H1 (cell line): ENCODE data around the gene ASPRV1. TPM values are rescaled to one million over a fixed set of nuclear protein-coding genes. Genes with fewer than 3 reads are reported as not detected.

Experiments
- ASH2L ChIP-seq: fragments of 200-600, 300-600 bp; sonication (generic); IDR thresholded peaks from one replicate; pipeline ENCODE4 v1.7.1; 2017; ENCODE audit warnings: low read length
- KDM1A ChIP-seq: fragments of 200-600, 300-600 bp; sonication (generic); IDR thresholded peaks from 2 replicates; pipeline ENCODE4 v1.7.1; 2016; ENCODE audit warnings: mild to moderate bottlenecking, low read length, borderline replicate concordance
- RBBP5 ChIP-seq: IDR thresholded peaks from 2 replicates; pipeline ENCODE4 v1.7.1; 2012; ENCODE audit warnings: low read depth, mild to moderate bottlenecking, inconsistent platforms, low read length, moderate library complexity, borderline replicate concordance
- SIN3A ChIP-seq, 2 experiments: IDR thresholded peaks in 1 of 2; conservative IDR thresholded peaks in 1 of 2; 2 replicates each; pipeline ENCODE4 v1.6.1; 2011 to 2012; ENCODE audit warnings: low read length in 2 of 2, improper control_type of control experiment in 1 of 2, low read depth in 1 of 2, mild to moderate bottlenecking in 1 of 2
- TBP ChIP-seq: IDR thresholded peaks from 2 replicates; pipeline ENCODE4 v1.6.1; 2011; ENCODE audit warnings: low read depth, low read length, improper control_type of control experiment
- polyA plus RNA-seq, 7 experiments: library from polyadenylated mRNA; depleted of rRNA in 3 of 7; stranded (reverse) in 5 of 7; unstranded in 2 of 7; fragments of >200 nt in 5 of 7; fragments of 200-250 nt in 2 of 7; gene quantifications; 1 replicate in 5 of 7; 2 replicates in 1 of 7; 4 replicates in 1 of 7; pipeline versions ENCODE4 v1.2.1 to v1.2.3, GENCODE V29; 2011 to 2013; ENCODE audit warnings: missing spikeins in 2 of 7, mixed read lengths in 2 of 7
- total RNA-seq: library from RNA; stranded (reverse); fragmentation: NEBNext Ultra II Directional; extraction: Animal tissue kit (Norgen Biotek cat#: 25700); gene quantifications from 2 replicates; pipeline ENCODE4 v1.2.1, GENCODE V29; 2021
- TF ChIP-seq, protein P1 (sequence below): IDR thresholded peaks from 2 replicates; pipeline ENCODE4 v1.6.1; 2011; ENCODE audit warnings: low read depth, mild to moderate bottlenecking, low read length; ENCODE audit not compliant: insufficient read depth
- TF ChIP-seq, protein P2 (sequence below): IDR thresholded peaks from 2 replicates; pipeline ENCODE4 v1.6.1; 2012; ENCODE audit warnings: low read length, inconsistent platforms

Gene ASPRV1
- total and polyA plus RNA-seq, 2 of the 8 experiments (the other 6 are each of a cell fraction or from before 2014, with no cell fraction given): 0.59 to 0.95 TPM

DNA sequence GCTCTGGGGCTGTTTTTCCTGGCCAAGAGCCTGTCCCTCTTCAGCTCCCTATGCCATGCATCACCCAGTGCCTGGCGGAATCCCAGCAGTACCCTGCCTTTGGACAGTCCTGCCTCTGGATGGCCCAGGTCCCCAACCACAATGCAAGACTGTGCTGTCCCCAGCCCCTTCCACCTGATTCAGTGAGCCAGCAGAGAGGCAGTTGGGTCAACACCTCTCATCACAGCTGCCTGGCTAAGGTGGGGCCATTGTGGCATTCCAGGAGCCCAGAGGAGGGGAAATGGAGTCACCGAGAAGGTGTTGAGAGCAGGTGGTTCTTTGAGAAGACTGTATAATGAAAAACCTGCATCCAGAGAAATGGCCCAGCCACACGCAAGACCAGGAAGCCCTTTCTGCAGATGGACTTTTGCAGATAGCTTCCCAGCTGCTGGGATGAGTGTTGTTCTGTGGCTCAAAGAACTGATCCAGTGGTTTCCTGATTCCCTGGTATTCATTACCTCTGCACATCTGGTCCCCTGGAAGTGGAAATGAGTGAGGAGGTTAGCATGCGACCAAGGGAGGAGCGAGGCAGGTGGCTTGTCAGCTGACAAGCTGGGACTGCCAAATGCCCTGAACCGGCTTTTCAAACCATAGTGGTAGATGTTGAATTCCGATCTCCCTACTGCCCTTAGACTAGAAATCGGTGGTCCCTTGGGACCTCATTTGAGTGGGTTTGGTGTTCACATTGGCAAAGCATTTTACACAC, 1.7 kb upstream of the ASPRV1 start (continued):
- TF ChIP-seq, protein P1, sequence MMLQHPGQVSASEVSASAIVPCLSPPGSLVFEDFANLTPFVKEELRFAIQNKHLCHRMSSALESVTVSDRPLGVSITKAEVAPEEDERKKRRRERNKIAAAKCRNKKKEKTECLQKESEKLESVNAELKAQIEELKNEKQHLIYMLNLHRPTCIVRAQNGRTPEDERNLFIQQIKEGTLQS: no peak
- TF ChIP-seq KDM1A (no peak), RBBP5 (no peak), SIN3A (conservative IDR thresholded peaks at IDR 0.05 in 1 of 2, IDR thresholded peaks at IDR 0.05 in 1 of 2; ENCODE audit: low read depth in 1 of 2, low read length in 2 of 2) (no peak), ASH2L (no peak), TBP (no peak)
- TF ChIP-seq, protein P2, sequence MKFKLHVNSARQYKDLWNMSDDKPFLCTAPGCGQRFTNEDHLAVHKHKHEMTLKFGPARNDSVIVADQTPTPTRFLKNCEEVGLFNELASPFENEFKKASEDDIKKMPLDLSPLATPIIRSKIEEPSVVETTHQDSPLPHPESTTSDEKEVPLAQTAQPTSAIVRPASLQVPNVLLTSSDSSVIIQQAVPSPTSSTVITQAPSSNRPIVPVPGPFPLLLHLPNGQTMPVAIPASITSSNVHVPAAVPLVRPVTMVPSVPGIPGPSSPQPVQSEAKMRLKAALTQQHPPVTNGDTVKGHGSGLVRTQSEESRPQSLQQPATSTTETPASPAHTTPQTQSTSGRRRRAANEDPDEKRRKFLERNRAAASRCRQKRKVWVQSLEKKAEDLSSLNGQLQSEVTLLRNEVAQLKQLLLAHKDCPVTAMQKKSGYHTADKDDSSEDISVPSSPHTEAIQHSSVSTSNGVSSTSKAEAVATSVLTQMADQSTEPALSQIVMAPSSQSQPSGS: no peak
